NCI-H1417 treated with DMSO at 0.1 percent for 48 hours (cell line): Measurements from ENCODE around the gene BAIAP3.

Source experiments
- DNase-seq: peaks from one replicate; lab custom pipeline; 2025; lab: John Stamatoyannopoulos, UW

The BAIAP3 gene

GRCh38 chr16:1348441-1348840, 15.0 kb downstream of the BAIAP3 start:
- DNase-seq: no peak

GRCh38 chr16:1348926-1349325, 15.5 kb downstream of the BAIAP3 start:
- DNase-seq: no peak

GRCh38 chr16:1349351-1349750, 15.9 kb downstream of the BAIAP3 start:
- DNase-seq: no peak

- no peak for DNase-seq
Observed at GRCh38 chr16:1349951-1350350, 16.5 kb downstream of the BAIAP3 start.

- no peak for DNase-seq
Observed at GRCh38 chr16:1350691-1351090, 17.2 kb downstream of the BAIAP3 start.

- DNase-seq: no peak
Observed at GRCh38 chr16:1351215-1351581, 17.8 kb downstream of the BAIAP3 start.

- peak; percentile 33 for DNase-seq
Observed at GRCh38 chr16:1351582-1352362, 18.3 kb downstream of the BAIAP3 start, which contains the start of the genes GNPTG and TSR3. TSS of gene GNPTG (plus strand) at chr16:1351931. CDS start at chr16:1351966, 35 bp downstream. TSS of gene TSR3 (minus strand) at chr16:1351878. CDS start at chr16:1351804, 74 bp downstream.

- no peak for DNase-seq
Observed at GRCh38 chr16:1354815-1355540, 21.5 kb downstream of the BAIAP3 start.

- no peak for DNase-seq
Observed at GRCh38 chr16:1355591-1355990, 22.1 kb downstream of the BAIAP3 start.

GRCh38 chr16:1356061-1356900, 22.8 kb downstream of the BAIAP3 start:
- no peak for DNase-seq

- no peak for DNase-seq
Observed at GRCh38 chr16:1357906-1358566, 24.6 kb downstream of the BAIAP3 start.

GRCh38 chr16:1361685-1362360, 28.4 kb downstream of the BAIAP3 start:
- DNase-seq: no peak

- DNase-seq: no peak
Observed at GRCh38 chr16:1362807-1363206, 29.4 kb downstream of the BAIAP3 start.

- no peak for DNase-seq
Observed at GRCh38 chr16:1363501-1364041, 30.1 kb downstream of the BAIAP3 start.

GRCh38 chr16:1364510-1364909, 31.1 kb downstream of the BAIAP3 start:
- no peak for DNase-seq

GRCh38 chr16:1366060-1366711, 32.7 kb downstream of the BAIAP3 start:
- no peak for DNase-seq

- DNase-seq: peak; percentile 39
Observed at GRCh38 chr16:1366712-1367299, 33.4 kb downstream of the BAIAP3 start.

GRCh38 chr16:1367486-1368174, 34.2 kb downstream of the BAIAP3 start:
- DNase-seq: no peak
